Panc1 (cell line): Measurements from ENCODE around the gene ROPN1L. TPM values are rescaled to one million over a fixed set of nuclear protein-coding genes. Genes with fewer than 3 reads are reported as not detected.

ENCODE experiments used
- ATAC-seq: fragments of 200-7000 bp; cut with Tn5 transposase; 2 replicates; pipeline ENCODE4 v1.9.1; 2020; ENCODE audit warnings: mild to moderate bottlenecking, moderate library complexity
- BruUV-seq: library from RNA; stranded (reverse); fragments of 400-500 nt; replicated peaks from 2 replicates; lab custom pipeline; 2021; lab: Mats Ljungman, UMichigan
- CTCF ChIA-PET: fragments of 300-600 bp; sonication (Branson Sonifier 250); formaldehyde crosslinking; loops from one replicate; lab custom pipeline; 2022; ENCODE audit warnings: antibody characterized with exemption; lab: Charles Lee
- POLR2A ChIA-PET: fragments of 300-600 bp; sonication (Branson Sonifier 250); formaldehyde crosslinking; loops from one replicate; lab custom pipeline; 2022; ENCODE audit warnings: antibody characterized with exemption; lab: Charles Lee
- DNase-seq: peaks from one replicate; pipeline ENCODE4 v3.0.0-alpha.2; 2010; ENCODE audit warnings: low read depth, low spot score
- H3K27ac ChIP-seq: 2 replicates; pipeline ENCODE4 v1.5.1; 2011; ENCODE audit warnings: mild to moderate bottlenecking, low read length, inconsistent platforms
- H3K27me3 ChIP-seq: fragments of 200-500 bp; sonication (Bioruptor generic); 2 replicates; pipeline ENCODE4 v1.6.0; 2014; ENCODE audit warnings: low read length, inconsistent platforms; ENCODE audit not compliant: control insufficient read depth, insufficient read depth
- H3K36me3 ChIP-seq: fragments of 200-500 bp; sonication (Bioruptor generic); 2 replicates; pipeline ENCODE4 v1.5.1; 2014; ENCODE audit warnings: inconsistent platforms, mild to moderate bottlenecking, low read length, moderate library complexity; ENCODE audit not compliant: control insufficient read depth, insufficient read depth
- H3K4me1 ChIP-seq: 2 replicates; pipeline ENCODE4 v1.5.1; 2011; ENCODE audit warnings: inconsistent platforms, mild to moderate bottlenecking, low read length, moderate library complexity; ENCODE audit not compliant: control insufficient read depth, insufficient read depth
- H3K4me3 ChIP-seq, 2 experiments: 2 replicates each; pipeline ENCODE4 v1.5.1; 2011 to 2012; ENCODE audit warnings: low read depth in 2 of 2, low read length in 2 of 2, mild to moderate bottlenecking in 2 of 2, inconsistent platforms in 1 of 2, moderate library complexity in 1 of 2
- H3K9me3 ChIP-seq: fragments of 200-500 bp; sonication (Bioruptor generic); 2 replicates; pipeline ENCODE4 v1.5.1; 2014; ENCODE audit warnings: low read depth, mild to moderate bottlenecking, inconsistent platforms, low read length, moderate library complexity; ENCODE audit not compliant: control insufficient read depth, insufficient read depth
- CTCF ChIP-seq: fragments of 450-650 bp; IDR thresholded peaks from 2 replicates; pipeline ENCODE4 v1.5.1; 2017; ENCODE audit warnings: mild to moderate bottlenecking
- POLR2AphosphoS5 ChIP-seq: IDR thresholded peaks from 2 replicates; pipeline ENCODE4 v1.6.1; 2012; ENCODE audit warnings: mild to moderate bottlenecking, low read depth, low read length, moderate library complexity
- SIN3A ChIP-seq: IDR thresholded peaks from 2 replicates; pipeline ENCODE4 v1.6.1; 2012; ENCODE audit warnings: low read depth, mild to moderate bottlenecking, low read length, moderate library complexity, borderline replicate concordance; ENCODE audit not compliant: insufficient read depth
- TCF7L2 ChIP-seq: IDR thresholded peaks from 2 replicates; pipeline ENCODE4 v1.6.1; 2011; ENCODE audit warnings: mild to moderate bottlenecking, low read depth, low read length, inconsistent platforms
- in situ Hi-C: cut with HindIII; loops from 2 replicates; pipeline ENCODE4 v1.10.0; 2016; ENCODE audit warnings: low sequenced_read_pairs, low pct_unique_long_range_greater_than_20kb
- intact Hi-C: fragments of 100-400 bp; cut with micrococcal nuclease; formaldehyde crosslinking; loops from one replicate; pipeline ENCODE4 v1.10.0; 2022; ENCODE audit not compliant: unreplicated experiment
- total RNA-seq: library from RNA; stranded (reverse); gene quantifications from one replicate; pipeline ENCODE4 v1.2.1, GENCODE V29; 2021; ENCODE audit not compliant: unreplicated experiment
- TF ChIP-seq, protein P1 (sequence below), 2 experiments: IDR thresholded peaks; 2 replicates each; pipeline ENCODE4 v1.6.1; 2011 to 2012; ENCODE audit warnings: low read depth in 2 of 2, control low read depth in 1 of 2, low read length in 1 of 2, mild to moderate bottlenecking in 1 of 2, moderate library complexity in 1 of 2; ENCODE audit not compliant: insufficient read depth in 1 of 2

ROPN1L gene
- total RNA-seq, 1 experiment from 2014 or later: 3.0 TPM

DNA sequence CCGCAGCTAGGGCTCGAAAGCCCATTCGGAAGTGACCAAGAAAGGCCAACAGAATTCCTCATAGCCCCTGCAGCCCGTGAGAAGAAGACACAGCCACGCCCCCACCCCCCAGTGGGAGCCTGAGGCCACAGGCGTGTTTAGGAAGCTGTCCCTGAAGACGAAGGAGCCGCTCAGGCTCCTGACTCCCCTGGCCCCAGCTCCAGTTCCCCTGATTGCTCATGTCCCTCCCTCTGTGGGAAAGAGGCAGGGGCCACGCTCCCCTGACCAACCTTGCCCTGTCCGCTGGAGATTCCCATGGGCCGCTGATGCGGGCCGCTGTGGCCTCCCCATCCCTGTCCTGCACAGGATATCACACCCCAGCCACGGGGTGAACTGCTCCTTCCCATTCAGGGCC lies 13.6 kb downstream of the ROPN1L start:
- intact Hi-C loops: loop anchor here (10.0 kb wide), 2 partner anchors 110 to 730 kb away; partner anchors contain the start of gene ANKRD33B
- Histone ChIP-seq H3K27ac (peak overlapping the region; percentile 57), H3K4me1 (peaks cover 57% of the 10 kb centered on the region), H3K9me3 (no peaks in the 10 kb centered on the region), H3K36me3 (no peaks in the 10 kb centered on the region), H3K27me3 (no peaks in the 10 kb centered on the region), H3K4me3 (no peak overlapping the region)
- TF ChIP-seq POLR2AphosphoS5 (no peak), TCF7L2 (no peak)
- BruUV-seq: no TSS peak
- DNase-seq (no peak), ATAC-seq (no peak)
- ChIA-PET CTCF (interaction anchor here (0.6 to 4.9 kb wide), 2 partner anchors 12 to 173 kb away, joined by 3 to 53 read pairs; no protein-coding TSS in a partner anchor), POLR2A (no interaction called here)
- in situ Hi-C loops: no loop called here

DNA sequence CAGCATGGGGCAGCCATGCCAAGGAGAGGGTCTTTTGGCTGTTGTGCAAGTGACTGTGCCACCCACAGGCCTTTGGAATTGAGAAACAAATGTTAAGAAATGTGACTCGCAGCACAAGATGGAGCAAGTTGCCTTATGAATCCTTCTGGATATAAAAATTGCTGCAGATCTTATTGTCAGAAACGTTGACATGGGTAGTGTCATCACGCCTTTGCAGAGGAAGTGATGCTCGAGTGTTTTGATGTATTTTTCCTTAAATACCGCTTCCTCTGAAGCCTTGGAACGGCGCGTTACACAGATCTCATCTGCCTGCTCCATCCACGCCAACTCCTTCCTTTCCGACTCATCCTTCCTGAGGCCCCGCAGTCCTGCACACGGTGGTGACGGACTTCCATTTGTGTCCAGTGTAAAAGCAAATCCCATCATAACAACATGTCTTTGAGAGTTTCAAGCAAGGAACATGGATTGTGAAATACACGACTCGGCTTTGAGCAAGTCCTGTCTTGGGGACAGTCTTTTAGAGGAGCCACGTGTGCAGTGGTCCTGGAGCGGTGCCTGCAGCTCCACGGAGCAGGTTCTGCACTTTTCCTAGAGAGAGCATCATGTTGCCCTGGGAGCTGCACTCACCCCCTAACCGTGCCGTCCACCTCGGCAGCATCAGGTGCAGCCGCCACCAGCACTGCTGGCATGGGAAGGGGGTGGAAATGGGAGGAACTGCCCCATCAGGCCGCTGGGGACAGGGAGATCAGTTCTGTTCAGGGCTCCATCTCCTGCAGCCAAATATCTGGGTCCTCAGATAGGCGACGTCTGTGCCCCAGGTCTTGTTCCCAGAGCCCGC lies 15.1 kb downstream of the ROPN1L start:
- Histone ChIP-seq H3K27me3 (no peaks in the 10 kb centered on the region), H3K4me1 (peaks cover 71% of the 10 kb centered on the region), H3K27ac (peak overlapping the region; percentile 10), H3K4me3 (no peak overlapping the region), H3K9me3 (no peaks in the 10 kb centered on the region), H3K36me3 (no peaks in the 10 kb centered on the region)
- ATAC-seq (no peak; the same call in 1 of the 2 replicates), DNase-seq (no peak)
- TF ChIP-seq CTCF (no peak), SIN3A (no peak), POLR2AphosphoS5 (no peak), TCF7L2 (no peak)
- TF ChIP-seq, protein P1, sequence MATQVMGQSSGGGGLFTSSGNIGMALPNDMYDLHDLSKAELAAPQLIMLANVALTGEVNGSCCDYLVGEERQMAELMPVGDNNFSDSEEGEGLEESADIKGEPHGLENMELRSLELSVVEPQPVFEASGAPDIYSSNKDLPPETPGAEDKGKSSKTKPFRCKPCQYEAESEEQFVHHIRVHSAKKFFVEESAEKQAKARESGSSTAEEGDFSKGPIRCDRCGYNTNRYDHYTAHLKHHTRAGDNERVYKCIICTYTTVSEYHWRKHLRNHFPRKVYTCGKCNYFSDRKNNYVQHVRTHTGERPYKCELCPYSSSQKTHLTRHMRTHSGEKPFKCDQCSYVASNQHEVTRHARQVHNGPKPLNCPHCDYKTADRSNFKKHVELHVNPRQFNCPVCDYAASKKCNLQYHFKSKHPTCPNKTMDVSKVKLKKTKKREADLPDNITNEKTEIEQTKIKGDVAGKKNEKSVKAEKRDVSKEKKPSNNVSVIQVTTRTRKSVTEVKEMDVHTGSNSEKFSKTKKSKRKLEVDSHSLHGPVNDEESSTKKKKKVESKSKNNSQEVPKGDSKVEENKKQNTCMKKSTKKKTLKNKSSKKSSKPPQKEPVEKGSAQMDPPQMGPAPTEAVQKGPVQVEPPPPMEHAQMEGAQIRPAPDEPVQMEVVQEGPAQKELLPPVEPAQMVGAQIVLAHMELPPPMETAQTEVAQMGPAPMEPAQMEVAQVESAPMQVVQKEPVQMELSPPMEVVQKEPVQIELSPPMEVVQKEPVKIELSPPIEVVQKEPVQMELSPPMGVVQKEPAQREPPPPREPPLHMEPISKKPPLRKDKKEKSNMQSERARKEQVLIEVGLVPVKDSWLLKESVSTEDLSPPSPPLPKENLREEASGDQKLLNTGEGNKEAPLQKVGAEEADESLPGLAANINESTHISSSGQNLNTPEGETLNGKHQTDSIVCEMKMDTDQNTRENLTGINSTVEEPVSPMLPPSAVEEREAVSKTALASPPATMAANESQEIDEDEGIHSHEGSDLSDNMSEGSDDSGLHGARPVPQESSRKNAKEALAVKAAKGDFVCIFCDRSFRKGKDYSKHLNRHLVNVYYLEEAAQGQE (IDR thresholded peaks at IDR 0.05; ENCODE audit: insufficient read depth in 1 of 2, low read depth in 2 of 2, low read length in 1 of 2): no peak
- ChIA-PET POLR2A (no interaction called here), CTCF (interaction anchor here (1.7 kb wide), 1 partner anchor 171 kb away, joined by 13 read pairs; no protein-coding TSS in a partner anchor)
- BruUV-seq: no TSS peak
- in situ Hi-C loops (no loop called here), intact Hi-C loops (loop anchor here (10.0 kb wide), 2 partner anchors 108 to 728 kb away; partner anchors contain the start of gene ANKRD33B)
